NB4 (cell line): ENCODE measurements around the gene PTOV1.
"Not testable (repeated sequence)": the region's sequence is repeated elsewhere in the genome, so short reads cannot be mapped to it uniquely, and the experiment has no call there.

Source experiments
- DNase-seq: peaks from one replicate; pipeline ENCODE4 v3.0.0; 2010; ENCODE audit warnings: low read depth
- H3K4me3 ChIP-seq: one replicate; pipeline ENCODE4 v1.5.1; 2011; ENCODE audit warnings: mild to moderate bottlenecking, low read depth, low read length, moderate library complexity
- CTCF ChIP-seq: IDR thresholded peaks from one replicate; pipeline ENCODE4 v1.5.1; 2012; ENCODE audit warnings: low read depth, low read length
- MAX ChIP-seq: IDR thresholded peaks from 2 replicates; pipeline ENCODE4 v1.6.1; 2011; ENCODE audit warnings: low read depth, low read length
- MYC ChIP-seq: IDR thresholded peaks from 2 replicates; pipeline ENCODE4 v1.6.1; 2011; ENCODE audit warnings: low read depth, low read length
- POLR2A ChIP-seq: IDR thresholded peaks from 2 replicates; pipeline ENCODE4 v1.6.1; 2011; ENCODE audit warnings: mild to moderate bottlenecking; ENCODE audit not compliant: insufficient read length; ENCODE audit errors: extremely low read depth

PTOV1 gene

DNA sequence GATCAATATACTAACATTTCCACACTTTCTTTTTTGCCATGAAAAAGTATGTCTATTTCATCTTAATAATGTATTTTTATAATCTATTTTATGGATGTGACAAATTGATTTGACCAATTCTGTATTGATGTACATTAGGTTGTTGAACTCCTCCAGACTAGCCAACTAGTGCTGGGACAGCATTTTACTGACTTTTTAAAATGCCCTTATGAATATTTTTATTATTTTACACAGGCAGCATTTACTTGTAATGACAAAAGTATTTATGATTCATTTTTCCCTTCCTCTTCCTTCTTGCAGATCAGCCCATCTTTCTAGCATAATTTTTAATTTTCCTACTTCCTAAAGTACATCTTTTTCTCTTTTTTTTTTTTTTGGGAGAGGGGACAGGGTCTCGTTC lies 36.9 kb upstream of the PTOV1 start:
- no peak for TF ChIP-seq MAX
- TF ChIP-seq CTCF = no peak
- no peak for TF ChIP-seq POLR2A
- TF ChIP-seq MYC = no peak
- H3K4me3 ChIP-seq = peak overlapping the region; percentile 67
- DNase-seq = no peak

DNA sequence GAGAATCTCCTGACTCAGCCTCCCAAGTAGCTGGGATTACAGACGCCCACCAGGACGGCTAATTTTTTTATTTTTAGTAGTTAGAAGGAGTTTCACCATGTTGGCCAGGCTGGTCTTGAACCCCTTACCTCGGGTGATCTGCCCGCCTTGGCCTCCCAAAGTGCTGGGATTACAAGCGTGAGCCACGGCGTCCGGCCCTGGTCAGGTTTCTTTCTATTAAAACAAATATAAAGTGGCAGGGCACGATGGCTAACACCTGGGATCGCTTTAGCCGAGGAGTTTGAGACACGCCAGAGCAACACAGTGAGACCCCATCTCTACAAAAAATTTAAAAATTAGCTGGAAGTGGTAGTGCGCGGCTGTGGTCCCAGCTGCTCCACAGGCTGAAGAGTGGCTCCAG lies 34.4 kb upstream of the PTOV1 start:
- TF ChIP-seq MYC (no peak), MAX (no peak), POLR2A (no peak), CTCF (no peak)
- no peak for DNase-seq
- H3K4me3 ChIP-seq = no peak overlapping the region

GRCh38 chr19:49817964-49818648 lies 32.9 kb upstream of the PTOV1 start, which contains the start of gene MED25:
Gene MED25 (plus strand): TSS chr19:49818289. CDS start chr19:49818342, 53 bp downstream.
- DNase-seq = peak; percentile 86
- TF ChIP-seq CTCF (no peak), MAX (peak; percentile 61), MYC (peak; percentile 68; the same call in 1 of the 2 replicates), POLR2A (peak; percentile 78)

GRCh38 chr19:49818649-49819370 lies 32.1 kb upstream of the PTOV1 start:
- TF ChIP-seq POLR2A (no peak), MYC (no peak), MAX (no peak), CTCF (no peak)
- no peak for DNase-seq
- peak overlapping the region; percentile 93 for H3K4me3 ChIP-seq

More at GRCh38 chr19:49817964-49818648, 32.9 kb upstream of the PTOV1 start, which contains the start of gene MED25:
- peak within 1 kb of the TSS; percentile 93 for H3K4me3 ChIP-seq

- DNase-seq = not testable (repeated sequence)
- H3K4me3 ChIP-seq = peak overlapping the region; percentile 93
Measured at GRCh38 chr19:49819452-49820115, 31.4 kb upstream of the PTOV1 start.

DNA sequence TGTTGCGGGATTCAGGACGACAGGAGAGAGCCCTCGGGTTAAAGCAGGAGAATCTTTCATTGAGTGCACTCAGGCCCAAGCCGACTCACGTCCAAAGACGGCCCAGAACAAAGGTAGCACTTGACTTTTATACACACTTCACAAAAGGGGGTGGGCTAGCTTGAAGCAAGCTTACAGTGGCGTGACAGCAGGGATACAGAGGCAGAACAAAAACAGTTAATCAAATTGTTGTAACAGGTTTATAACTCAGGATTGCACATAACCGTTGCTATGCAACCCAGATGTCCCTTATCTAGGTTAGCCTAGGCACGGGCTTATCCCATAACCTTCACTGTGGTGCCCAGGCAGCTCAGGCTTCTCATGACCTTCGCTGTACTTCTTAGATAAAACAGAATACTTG lies 30.8 kb upstream of the PTOV1 start:
- TF ChIP-seq MAX (no peak), CTCF (no peak), MYC (no peak), POLR2A (no peak)
- no peak overlapping the region for H3K4me3 ChIP-seq
- DNase-seq = no peak
